HK-2 (cell line): ENCODE measurements around the gene CSNK2A3.
"Not testable (repeated sequence)": the region's sequence is repeated elsewhere in the genome, so short reads cannot be mapped to it uniquely, and the experiment has no call there.

Source experiments
- DNase-seq: peaks from one replicate; pipeline ENCODE4 v3.0.0-alpha.2; 2018; ENCODE audit not compliant: unreplicated experiment

CSNK2A3 gene

DNA sequence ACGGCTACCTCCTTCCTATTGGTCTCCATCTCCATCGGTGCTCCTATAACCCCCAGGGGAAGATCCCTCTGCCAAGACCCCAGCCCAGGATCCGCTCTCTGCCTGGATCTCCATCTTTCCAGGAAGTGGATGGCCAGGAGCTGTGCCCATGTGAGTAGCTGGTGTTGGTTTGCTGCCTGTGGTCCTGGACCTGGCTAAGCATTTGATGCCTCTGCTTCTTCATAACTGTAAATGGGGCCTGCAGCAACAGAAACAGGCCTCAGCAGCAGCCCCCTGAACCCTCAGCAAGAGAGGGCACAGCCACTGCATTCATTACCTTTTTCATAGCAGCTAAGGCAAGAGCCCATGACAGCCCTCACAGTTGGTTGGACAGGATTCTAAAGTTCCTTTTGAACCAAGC is 26.6 kb upstream of the CSNK2A3 start:
- DNase-seq, result no peak

DNA sequence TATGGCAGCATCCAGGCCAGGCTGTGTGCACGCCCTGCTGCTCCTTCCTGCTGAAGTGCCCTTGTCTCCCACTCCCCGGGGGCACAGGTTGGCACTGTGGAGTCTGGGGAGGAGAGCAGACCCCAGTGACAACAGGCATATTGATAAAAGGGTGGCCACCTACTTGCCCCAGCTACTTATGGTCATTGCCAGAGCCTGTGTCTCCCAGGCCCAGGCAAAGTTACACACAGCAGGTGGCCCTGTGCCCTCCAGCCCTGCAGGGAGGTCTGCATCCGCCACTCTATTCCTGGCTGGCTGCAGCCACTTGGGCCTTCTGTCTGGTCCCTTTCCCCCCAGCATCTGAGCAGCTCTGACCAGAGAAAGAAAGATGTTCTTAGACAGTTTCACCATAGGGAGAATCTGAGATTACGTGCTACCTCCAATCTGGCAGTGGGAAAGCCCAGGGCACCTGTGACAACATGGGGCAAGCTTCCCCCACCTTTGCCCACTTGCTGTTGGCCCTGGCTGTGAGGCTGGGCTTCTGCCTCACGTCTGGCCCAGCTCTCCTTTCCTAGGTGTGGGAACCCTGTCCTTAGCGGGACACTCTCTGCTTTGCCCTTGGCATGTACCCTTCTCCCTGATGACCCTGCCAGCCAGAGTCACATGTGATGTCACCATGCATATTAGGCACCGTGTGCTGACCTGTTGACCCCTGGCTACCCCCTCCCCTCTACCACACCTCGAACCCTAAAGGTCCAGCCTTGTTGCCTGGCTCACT is 25.3 kb upstream of the CSNK2A3 start:
- no peak for DNase-seq

DNA sequence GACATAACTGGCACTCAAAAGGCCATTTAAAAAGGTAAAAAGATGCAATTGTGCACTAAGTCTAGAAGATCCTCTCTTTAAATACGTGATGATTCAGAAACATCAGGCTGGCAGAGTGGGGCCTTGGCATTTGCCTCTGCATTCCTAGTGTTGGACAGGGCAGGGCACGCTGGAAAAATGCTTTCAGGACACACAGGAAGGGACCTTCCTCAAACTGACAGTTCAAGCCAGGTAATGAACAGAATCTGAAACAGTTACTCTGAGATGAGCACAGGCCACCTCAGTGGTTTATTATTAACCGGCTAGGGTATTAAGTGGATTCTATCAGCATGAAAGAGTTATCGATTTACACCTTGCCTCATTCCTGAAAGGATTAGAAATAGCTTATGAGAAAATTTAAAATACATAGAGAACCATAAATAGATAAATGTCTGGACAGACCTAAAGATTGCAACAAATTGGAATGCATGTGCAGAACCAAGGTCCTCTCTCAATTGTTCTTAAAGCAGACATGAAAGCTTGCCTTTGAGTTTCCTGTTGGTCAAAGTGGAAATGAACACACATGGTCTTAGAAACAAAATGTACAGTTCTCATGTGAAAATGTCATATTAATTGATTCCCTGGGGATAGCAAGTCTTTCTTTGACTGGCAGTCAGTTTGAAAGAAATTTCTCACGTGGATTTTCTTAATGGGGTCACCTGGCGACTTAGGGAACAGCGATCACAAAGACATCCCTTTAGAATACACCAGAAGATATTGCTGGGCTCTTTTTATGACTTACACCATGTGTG is 21.5 kb upstream of the CSNK2A3 start:
- no peak for DNase-seq

DNA sequence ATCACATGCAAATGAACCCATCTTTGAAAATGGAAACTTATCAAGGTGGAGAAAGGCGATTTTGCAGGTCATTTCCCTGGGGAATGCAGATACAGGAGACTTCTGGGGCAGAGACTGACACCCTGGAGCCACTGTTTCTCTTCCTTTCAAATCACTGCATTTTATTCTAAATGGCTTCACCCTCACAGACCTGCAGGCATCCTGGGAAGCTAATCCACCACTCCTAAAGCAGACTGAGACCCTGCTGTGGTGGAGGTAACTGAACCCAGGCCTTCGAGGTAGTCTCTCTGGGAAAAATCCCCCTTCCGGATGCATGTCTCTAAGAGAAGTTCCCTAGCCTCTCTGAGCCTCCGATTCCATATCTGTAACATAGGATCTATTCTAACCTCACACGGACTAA is 20.9 kb upstream of the CSNK2A3 start:
- no peak for DNase-seq

DNA sequence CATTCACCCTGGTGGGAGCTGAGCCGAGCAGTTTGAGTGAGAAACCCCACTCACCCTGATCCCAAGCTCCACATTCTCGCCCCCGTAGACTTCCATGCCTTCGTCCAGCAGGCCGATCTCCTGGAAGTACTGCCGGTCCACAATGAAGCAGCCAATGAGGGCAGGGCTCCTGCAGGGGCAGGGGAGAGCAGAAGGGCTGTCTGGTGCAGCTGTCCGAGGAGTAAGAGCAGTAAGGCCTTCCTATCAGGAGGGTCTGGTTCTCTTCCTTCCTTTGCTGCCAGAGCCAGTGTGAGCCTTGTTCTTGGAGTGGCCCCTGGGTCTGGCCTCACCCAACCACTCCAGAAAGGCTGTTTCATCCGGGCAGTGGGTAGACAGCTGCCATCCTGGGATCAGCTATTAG is 19.4 kb upstream of the CSNK2A3 start:
- DNase-seq, result no peak

DNA sequence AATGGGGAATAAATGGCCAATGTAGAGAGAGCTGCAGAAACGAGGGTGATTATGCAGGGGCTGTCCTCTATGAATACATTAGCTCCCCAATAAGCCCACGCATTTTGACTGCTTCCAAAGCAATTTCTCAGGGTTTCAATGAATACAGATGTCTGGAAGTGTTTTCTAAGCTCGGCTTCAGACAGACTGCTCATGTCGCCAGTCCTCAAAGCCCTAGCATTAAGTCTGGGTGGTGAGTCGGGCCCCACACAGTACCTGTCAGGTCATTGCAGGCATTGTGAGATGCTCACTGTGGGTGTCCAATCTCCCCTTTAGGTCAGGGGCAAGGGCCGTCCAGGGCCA is 17.9 kb upstream of the CSNK2A3 start:
- no peak for DNase-seq

DNA sequence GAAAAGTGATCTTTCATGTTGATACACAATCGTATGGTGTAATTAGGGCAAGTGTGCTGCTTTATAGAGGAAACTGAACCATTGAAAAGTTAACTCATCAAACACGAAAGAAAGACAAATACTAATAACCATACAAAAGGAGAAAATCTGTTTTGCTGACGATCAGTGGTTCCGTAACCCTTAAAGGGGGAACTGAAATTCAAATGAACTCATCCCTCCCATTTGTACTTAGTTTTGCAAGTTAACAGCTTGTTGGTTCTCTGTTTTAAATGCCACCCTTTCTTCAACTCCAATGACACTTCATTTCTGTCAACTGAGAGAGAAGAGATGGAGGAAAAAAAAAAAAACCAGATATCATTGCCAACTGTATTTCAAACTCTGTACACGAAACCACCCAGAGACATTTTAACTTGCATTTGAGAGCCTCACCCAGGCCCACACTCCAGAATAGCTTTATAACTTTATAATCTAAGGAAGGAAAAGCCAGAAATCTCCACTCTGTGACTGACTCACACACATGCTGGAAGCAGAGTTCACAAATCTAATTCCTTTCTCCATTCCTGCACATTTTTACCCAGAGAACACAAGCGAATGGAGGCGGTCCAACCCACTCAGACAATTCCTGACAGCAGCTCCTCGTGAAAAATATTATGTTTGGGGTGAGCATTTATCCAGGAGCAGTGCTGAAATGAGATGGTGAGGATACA is 17.4 kb upstream of the CSNK2A3 start:
- DNase-seq, result no peak

DNA sequence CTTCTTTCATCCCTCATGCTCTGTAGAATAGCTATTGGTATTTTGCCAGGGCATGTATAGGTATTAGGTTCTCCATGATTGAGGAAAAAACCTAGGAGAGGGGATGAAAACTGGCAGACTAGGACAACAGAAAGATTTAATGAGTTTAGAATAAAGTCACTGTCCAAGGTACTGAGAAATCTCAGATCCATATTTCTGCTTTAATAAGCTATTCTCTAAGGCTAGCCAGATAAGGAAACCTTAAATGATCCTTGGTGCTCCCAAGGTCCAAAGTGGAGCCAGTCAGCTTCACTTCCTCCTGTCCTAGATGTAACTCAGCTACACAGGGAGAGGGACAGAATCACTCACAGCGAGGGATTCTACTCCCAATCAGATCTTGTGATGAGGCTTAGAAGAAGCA is 13.7 kb upstream of the CSNK2A3 start:
- no peak for DNase-seq

DNA sequence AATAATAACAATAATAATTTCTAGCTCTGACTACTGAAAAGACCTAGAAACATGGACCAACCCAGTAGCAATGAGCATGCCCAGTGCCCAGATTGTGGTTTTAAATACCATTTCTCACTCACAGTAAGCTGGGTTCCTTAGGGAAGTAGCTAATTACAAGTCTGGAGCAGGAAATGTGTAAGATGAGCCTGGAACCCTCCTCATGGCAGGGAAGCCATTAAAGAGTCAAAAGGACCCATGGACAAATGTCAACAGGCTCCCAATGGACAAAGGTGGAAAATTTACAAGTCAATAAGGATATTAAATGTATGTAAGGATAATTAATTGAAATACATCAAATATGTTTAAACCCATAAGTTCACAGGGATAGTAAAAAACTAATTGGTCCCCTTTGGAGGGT is 10.6 kb upstream of the CSNK2A3 start:
- DNase-seq, result no peak

DNA sequence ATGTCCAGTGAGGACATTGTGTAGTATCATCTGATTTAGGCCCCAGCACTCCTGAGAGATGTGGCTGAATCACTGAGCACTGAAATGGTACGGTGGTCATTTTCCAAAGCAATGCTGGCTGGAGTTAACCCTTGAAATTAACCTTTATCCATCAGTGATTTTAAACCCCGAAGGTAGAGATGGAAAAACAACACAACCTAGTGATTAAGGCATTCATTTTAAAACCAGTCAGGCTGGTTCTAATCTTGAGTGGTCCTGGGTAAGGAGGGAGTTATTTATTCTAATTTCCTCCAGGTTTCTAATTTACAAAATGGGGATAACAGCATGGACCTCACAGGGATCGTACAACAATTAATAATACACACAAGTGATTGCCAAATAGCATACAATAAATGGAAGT is 6.6 kb upstream of the CSNK2A3 start:
- DNase-seq, result no peak

DNA sequence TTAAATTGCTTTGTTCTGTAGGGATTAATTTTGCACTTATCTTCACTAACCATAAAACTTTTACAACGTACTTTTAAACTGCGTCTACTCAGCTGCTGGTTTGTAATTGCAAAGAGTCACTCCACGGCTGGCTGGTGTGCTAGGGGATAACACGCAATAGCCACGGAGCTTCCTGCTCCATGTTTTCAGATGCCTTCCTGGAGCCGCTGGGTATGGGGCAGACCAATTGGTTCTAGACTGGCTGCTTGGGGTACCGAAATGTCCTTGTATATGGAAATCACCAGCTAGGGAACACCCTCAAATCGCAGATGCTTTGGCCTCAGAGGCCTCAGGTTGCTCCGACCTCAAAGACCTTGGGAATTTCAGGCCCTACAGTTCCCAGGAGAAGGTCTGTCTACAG is 3.8 kb upstream of the CSNK2A3 start:
- DNase-seq, result no peak

DNA sequence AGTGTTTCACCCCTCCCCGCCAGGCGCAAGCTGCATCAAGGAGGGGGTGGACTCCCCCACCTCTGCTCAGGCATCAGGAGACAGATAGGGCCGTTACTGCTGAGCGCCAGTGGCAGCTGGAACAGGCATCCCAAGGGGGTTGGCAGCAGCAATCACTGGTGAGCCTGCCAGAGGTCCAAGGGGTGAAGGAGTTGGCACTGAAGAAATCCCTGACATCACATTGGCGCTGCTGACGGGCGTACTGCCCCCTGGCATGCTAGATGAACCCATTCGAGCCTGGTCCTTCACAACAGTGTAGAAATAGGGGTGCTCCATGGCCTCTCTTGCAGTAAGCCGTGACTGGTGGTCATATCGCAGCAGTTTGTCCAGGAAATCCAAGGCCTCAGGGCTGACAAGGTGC is 1.2 kb downstream of the CSNK2A3 start:
- DNase-seq, result not testable (repeated sequence)

DNA sequence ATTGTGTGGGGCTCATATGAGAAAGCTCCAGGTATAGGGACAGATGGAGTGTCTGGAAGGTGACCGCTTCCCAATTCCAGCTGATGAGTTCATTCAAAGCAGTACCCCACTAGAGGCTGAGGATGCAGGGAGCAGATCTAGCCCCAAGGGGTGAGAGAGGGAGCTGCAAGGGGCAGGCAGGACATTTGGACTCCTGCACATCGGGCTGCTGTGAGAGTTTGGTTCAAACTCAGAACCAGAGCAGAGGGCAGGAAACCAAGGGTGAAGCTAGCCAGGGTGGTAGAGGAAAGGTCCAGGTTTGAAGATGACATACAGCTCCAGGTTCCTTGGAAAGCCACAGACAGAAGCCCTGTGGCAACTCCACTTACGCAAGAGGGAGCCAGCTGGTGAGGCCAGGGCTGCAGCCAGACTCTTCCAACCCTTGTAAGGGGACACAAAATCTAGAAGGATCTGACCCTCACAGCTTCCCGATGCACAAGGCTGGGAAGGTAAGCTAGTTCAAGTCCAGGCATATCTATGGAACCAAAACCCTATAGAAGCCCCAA is 1.9 kb downstream of the CSNK2A3 start:
- DNase-seq, result no peak

DNA sequence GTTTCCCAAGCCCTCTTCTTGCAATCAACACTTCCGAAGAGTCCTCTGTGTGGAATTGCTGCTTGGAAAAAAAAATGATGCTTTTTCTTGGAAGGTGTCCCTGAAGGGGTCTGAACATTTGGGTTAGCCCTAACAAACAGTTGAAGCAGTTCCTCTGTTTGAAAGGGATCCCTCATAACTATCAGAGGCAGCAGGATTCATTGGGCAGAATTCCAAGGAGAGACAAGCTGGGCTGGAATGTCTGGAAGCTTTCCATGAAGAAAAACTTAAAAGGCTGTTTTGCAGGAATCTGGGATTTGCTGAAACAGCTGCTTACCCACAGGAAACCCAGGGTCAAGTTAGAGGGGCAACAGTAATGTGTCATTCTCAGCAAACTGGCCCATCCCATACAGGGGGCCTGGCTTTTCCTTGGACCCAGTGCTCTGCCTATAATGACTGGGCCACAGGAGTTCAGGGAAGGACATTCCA is 3.1 kb downstream of the CSNK2A3 start:
- DNase-seq, result no peak

DNA sequence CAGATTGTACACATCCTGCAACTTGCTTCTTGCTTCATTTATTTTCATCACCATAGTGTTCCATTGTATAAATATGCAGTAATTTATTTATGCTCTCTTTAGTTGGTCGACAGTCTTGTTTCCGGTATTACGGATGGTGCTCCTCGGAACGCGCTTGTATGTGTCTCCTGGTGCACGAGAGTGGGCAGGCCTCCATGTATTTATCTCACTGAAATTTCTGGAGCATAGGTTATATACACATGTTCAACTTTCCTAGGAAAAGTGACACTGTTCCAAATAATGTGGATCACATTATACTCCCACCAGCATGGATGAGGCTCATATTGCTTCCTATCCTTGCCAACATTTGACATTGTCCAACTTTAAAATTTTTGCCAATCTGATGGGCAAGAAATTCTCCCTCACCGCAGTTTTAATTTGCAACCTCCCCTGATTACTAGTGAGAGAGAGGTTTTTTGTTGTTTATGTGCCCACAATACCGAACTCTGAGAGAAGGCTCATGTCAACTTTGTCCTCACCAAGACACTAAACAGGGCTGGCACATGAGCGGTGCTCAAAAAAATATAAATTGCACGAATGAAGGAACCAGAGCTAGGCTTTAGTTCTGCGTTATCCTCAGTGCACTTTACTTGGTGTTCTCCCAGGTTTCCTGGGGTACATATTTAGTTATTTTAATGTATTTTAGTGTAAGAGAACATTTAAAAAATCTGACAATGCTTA is 3.8 kb downstream of the CSNK2A3 start:
- no peak for DNase-seq

DNA sequence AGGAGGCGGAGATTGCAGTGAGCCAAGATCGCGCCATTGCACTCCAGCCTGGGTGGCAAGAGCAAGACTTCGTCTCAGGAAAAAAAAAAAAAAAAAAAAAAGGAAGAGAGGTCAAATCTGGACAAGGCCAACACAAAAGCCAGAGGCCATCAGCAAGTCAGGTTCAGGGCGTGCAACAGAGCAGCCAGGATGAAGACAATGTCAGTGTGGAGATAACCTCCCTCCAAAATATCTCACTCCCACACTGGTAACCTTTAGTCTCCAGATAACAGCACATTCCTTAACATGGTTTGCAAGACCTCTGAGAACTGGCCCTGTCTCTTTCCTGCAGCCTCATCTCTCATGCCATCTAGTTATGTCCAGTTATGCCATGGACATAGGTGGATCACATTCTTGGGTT is 4.7 kb downstream of the CSNK2A3 start:
- no peak for DNase-seq

DNA sequence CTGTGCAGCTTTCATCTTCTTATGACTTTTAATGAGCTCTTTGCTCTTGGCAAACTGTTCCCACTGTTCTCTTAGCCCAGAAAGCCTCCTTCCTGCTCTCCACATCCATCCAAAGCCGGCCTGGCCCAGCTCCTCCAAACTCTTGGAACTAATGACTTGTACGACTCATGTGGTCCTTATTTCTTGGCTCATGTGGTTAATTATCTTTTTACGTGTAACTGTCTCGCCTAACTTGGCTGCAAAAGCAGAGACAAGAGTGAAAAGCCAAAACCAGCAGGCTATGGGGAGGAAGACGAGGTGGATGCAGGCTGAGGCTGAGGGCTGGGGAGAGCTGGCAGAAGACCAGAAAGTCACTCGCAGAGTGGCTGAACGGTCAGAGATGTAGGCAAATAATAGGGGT is 5.5 kb downstream of the CSNK2A3 start:
- no peak for DNase-seq

DNA sequence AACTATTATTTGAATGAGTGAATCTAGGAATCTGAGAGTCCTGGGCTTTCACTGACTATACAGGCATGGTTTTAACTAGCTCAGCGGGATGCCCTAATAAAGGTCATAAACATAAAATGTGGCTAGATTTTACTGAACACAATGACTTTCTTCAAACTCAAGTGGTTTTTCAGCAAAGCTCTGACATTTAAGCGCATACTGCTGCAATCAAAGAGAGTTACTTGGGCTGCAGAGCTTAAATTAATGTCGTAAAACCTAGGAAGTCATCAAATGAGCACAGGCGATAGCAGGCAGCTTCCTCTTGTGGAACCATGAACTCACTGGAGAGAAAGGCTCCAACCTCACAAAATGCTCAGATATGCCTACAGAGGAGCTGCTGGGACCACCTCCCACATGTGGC is 6.7 kb downstream of the CSNK2A3 start:
- DNase-seq, result no peak

DNA sequence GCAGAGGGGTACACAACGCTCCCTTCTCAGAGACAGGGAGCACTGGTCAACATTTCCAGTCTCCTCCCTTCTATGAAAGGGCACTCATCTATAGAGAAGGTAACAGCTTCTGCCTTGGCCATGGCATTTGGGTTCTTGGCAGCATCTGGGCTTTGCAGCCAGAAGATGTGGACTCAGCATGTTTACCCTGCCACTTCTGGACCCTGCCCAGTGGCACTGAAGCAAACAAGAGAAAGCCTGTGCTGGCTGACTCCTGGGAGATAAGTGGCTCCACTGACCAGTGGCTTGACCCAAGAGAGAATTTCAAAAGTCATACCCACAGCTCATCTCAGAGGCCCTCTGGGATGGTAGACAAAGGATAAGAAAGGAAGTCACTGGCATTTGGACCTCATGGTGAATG is 8.0 kb downstream of the CSNK2A3 start:
- DNase-seq, result no peak

DNA sequence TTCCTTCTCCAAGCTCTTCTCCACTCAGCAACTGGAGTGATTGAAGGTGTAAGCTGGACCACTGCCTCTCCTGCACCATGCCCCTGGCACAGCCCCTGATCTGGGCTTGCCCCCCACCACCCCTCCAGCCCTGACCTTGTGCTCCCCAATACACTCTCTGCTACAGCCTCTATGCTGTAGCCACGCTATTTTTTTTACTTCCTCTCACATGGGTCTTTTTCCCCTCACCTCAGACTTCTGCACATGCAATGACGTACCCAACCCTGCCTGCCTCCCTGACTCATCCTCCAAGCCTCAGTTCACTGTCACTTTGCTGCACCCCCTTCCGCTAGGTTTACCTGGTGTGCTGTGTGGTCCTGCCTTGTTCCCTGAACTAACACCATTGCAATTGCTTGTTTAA is 9.0 kb downstream of the CSNK2A3 start:
- DNase-seq, result no peak

DNA sequence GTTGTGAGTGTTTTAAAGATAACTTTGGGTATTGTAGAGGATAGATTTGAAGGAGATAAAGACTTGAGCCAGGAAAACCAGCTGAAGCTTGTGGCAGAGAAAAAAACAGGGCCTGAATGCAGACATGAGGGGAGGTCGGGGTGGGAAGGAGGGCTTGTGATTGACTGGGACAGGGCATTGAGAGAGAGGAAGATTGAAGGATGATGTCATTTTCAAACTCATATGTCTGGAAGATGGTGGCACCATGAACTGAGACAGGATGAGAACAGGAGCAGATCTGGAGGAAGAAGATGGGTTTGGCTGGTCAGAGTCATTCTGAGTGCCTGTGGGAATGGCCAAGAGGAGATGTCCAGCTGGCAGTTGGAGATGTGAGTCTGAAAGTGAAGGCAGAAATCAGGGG is 14.7 kb downstream of the CSNK2A3 start:
- DNase-seq, result no peak

DNA sequence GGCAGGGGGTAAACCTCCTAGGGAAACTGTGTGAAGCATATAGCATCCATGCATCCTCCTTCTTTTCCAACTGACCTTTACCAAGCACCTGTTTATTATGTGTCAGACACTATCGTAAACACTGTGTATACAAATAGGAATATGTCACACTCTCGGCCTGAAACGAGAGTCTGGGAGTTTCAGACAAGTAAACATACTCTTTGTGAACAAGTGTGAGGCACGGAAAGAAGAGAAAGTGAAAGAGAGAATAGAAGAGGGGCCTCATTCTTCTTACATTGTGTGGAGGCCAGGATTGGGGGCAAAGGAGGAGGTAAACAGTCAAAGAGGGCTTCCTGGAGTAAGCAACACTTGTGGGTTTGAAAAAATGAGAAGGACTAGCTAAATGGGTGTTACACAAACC is 16.4 kb downstream of the CSNK2A3 start:
- DNase-seq, result no peak
